CD4-positive, CD25-positive, alpha-beta regulatory T cell (primary cell): ENCODE measurements around the gene PUM1. TPM values are rescaled to one million over a fixed set of nuclear protein-coding genes. Genes with fewer than 3 reads are reported as not detected.

Source experiments
- ATAC-seq, 2 donors: fragments of 150-1000 bp; cut with Tn5 transposase; one replicate each; pipeline ENCODE4 v1.10.0; 2021; ENCODE audit warnings: low read depth in 2 of 2, moderate number of reproducible peaks in 2 of 2, moderate library complexity in 1 of 2
- DNase-seq, 3 donors: peaks; one replicate each; pipeline versions ENCODE4 v3.0.0 to v3.0.0-alpha.2; 2012 to 2022; ENCODE audit warnings: mixed read lengths in 1 of 3
- H3K27ac ChIP-seq: one replicate; pipeline ENCODE4 v1.7.0; 2013; ENCODE audit warnings: mild to moderate bottlenecking, low read length; ENCODE audit not compliant: insufficient read depth, poor library complexity, severe bottlenecking
- H3K27me3 ChIP-seq: one replicate; pipeline ENCODE4 v1.7.0; 2013; ENCODE audit warnings: low read length; ENCODE audit not compliant: control insufficient read depth, insufficient read depth
- H3K36me3 ChIP-seq: one replicate; pipeline ENCODE4 v1.7.0; 2013; ENCODE audit warnings: mild to moderate bottlenecking, low read length, moderate library complexity; ENCODE audit not compliant: control insufficient read depth, insufficient read depth
- H3K4me1 ChIP-seq: 2 replicates; pipeline ENCODE4 v1.7.0; 2013; ENCODE audit warnings: mild to moderate bottlenecking, low read length; ENCODE audit not compliant: insufficient read depth, control insufficient read depth, poor library complexity, severe bottlenecking
- H3K4me3 ChIP-seq: one replicate; pipeline ENCODE4 v1.7.0; 2013; ENCODE audit warnings: low read depth, mild to moderate bottlenecking, low read length, moderate library complexity
- H3K9me3 ChIP-seq, 2 experiments: 1 replicate in 1 of 2; 2 replicates in 1 of 2; pipeline ENCODE4 v1.7.0; 2013; ENCODE audit warnings: low read length in 2 of 2, mild to moderate bottlenecking in 1 of 2, moderate library complexity in 1 of 2; ENCODE audit not compliant: control insufficient read depth in 2 of 2
- H3K27ac Mint-ChIP-seq, 3 donors: one replicate each; pipeline ENCODE4 v1.8.0; 2020 to 2022; ENCODE audit warnings: mild to moderate bottlenecking in 3 of 3, mixed read lengths in 3 of 3, moderate library complexity in 2 of 3
- H3K27me3 Mint-ChIP-seq: one replicate; pipeline ENCODE4 v1.8.0; 2022; ENCODE audit warnings: mild to moderate bottlenecking, mixed read lengths
- H3K36me3 Mint-ChIP-seq: one replicate; pipeline ENCODE4 v1.8.0; 2020; ENCODE audit warnings: mixed read lengths
- H3K4me1 Mint-ChIP-seq, 4 donors: one replicate each; pipeline ENCODE4 v1.8.0; 2020 to 2022; ENCODE audit warnings: mixed read lengths in 4 of 4, mild to moderate bottlenecking in 1 of 4
- H3K4me3 Mint-ChIP-seq, 4 donors: one replicate each; pipeline ENCODE4 v1.8.0; 2020 to 2022; ENCODE audit warnings: mild to moderate bottlenecking in 4 of 4, mixed read lengths in 4 of 4, moderate library complexity in 3 of 4
- H3K9me3 Mint-ChIP-seq, 7 donors: one replicate each; pipeline ENCODE4 v1.8.0; 2020 to 2022; ENCODE audit warnings: mixed read lengths in 7 of 7, mild to moderate bottlenecking in 3 of 7, moderate library complexity in 2 of 7
- polyA plus RNA-seq, 4 donors: library from polyadenylated mRNA; unstranded; fragments of 300-500 nt; fragmentation: Illumina TruSeq; gene quantifications; one replicate each; pipeline ENCODE4 v1.2.3, GENCODE V29; 2021
- total RNA-seq: library from RNA; stranded (reverse); gene quantifications from one replicate; pipeline ENCODE4 v1.2.3, GENCODE V29; 2022

PUM1 gene
- total and polyA plus RNA-seq, 5 donors from 2014 or later = 108 to 283 (median 136) TPM

- Mint-ChIP-seq H3K9me3 (no peaks in the 10 kb centered on the region), H3K4me3 (no peak overlapping the region), H3K27ac (peak overlapping the region in 1 of 3 donors; percentile 16), H3K27me3 (peaks cover 7% of the 10 kb centered on the region), H3K4me1 (no peaks in the 10 kb centered on the region), H3K36me3 (no peaks in the 10 kb centered on the region)
- no peaks in the 10 kb centered on the region for H3K9me3 ChIP-seq
- no peaks in the 10 kb centered on the region for H3K36me3 ChIP-seq
- ATAC-seq (no peak), DNase-seq (no peak)
- H3K27ac ChIP-seq = no peak overlapping the region
- H3K27me3 ChIP-seq = no peaks in the 10 kb centered on the region
- no peaks in the 10 kb centered on the region for H3K4me1 ChIP-seq
- no peak overlapping the region for H3K4me3 ChIP-seq
Measured at GRCh38 chr1:30895944-30896660, 169.4 kb downstream of the PUM1 start.

- H3K36me3 ChIP-seq = no peaks in the 10 kb centered on the region
- no peaks in the 10 kb centered on the region for H3K9me3 ChIP-seq
- Mint-ChIP-seq H3K36me3 (no peaks in the 10 kb centered on the region), H3K4me3 (no peak overlapping the region), H3K4me1 (no peaks in the 10 kb centered on the region), H3K27ac (no peak overlapping the region), H3K27me3 (peaks cover 5% of the 10 kb centered on the region), H3K9me3 (no peaks in the 10 kb centered on the region)
- no peaks in the 10 kb centered on the region for H3K4me1 ChIP-seq
- DNase-seq (no peak), ATAC-seq (no peak)
- no peak overlapping the region for H3K4me3 ChIP-seq
- H3K27ac ChIP-seq = no peak overlapping the region
- no peaks in the 10 kb centered on the region for H3K27me3 ChIP-seq
Measured at GRCh38 chr1:30895382-30895943, 170.1 kb downstream of the PUM1 start.

- H3K4me1 Mint-ChIP-seq = no peaks in the 10 kb centered on the region
- no peaks in the 10 kb centered on the region for H3K36me3 Mint-ChIP-seq
- Histone ChIP-seq H3K4me1 (no peaks in the 10 kb centered on the region), H3K4me3 (no peak overlapping the region), H3K27ac (no peak overlapping the region), H3K36me3 (no peaks in the 10 kb centered on the region), H3K9me3 (no peaks in the 10 kb centered on the region), H3K27me3 (no peaks in the 10 kb centered on the region)
- H3K27me3 Mint-ChIP-seq = peaks cover 5% of the 10 kb centered on the region
- ATAC-seq = no peak
- no peak for DNase-seq
- H3K9me3 Mint-ChIP-seq = no peaks in the 10 kb centered on the region
- no peak overlapping the region for H3K4me3 Mint-ChIP-seq
- no peak overlapping the region for H3K27ac Mint-ChIP-seq
Measured at GRCh38 chr1:30894508-30894973, 171.0 kb downstream of the PUM1 start.

GRCh38 chr1:30893776-30894507 is 171.6 kb downstream of the PUM1 start:
- H3K27me3 ChIP-seq = no peaks in the 10 kb centered on the region
- no peak overlapping the region for H3K27ac ChIP-seq
- H3K36me3 Mint-ChIP-seq = no peaks in the 10 kb centered on the region
- no peaks in the 10 kb centered on the region for H3K9me3 Mint-ChIP-seq
- H3K4me1 Mint-ChIP-seq = no peaks in the 10 kb centered on the region
- H3K4me1 ChIP-seq = no peaks in the 10 kb centered on the region
- no peak for ATAC-seq
- H3K9me3 ChIP-seq = no peaks in the 10 kb centered on the region
- H3K27ac Mint-ChIP-seq = peak overlapping the region in 1 of 3 donors; percentile 78
- H3K36me3 ChIP-seq = no peaks in the 10 kb centered on the region
- no peak overlapping the region for H3K4me3 ChIP-seq
- no peak for DNase-seq
- H3K27me3 Mint-ChIP-seq = peaks cover 5% of the 10 kb centered on the region
- no peak overlapping the region for H3K4me3 Mint-ChIP-seq

- Mint-ChIP-seq H3K36me3 (no peaks in the 10 kb centered on the region), H3K27me3 (peaks cover 5% of the 10 kb centered on the region), H3K4me1 (no peaks in the 10 kb centered on the region), H3K9me3 (no peaks in the 10 kb centered on the region), H3K4me3 (no peak overlapping the region), H3K27ac (no peak overlapping the region)
- H3K9me3 ChIP-seq = no peaks in the 10 kb centered on the region
- DNase-seq (no peak), ATAC-seq (no peak)
- H3K4me1 ChIP-seq = no peaks in the 10 kb centered on the region
- H3K36me3 ChIP-seq = no peaks in the 10 kb centered on the region
- no peak overlapping the region for H3K27ac ChIP-seq
- H3K27me3 ChIP-seq = no peaks in the 10 kb centered on the region
- H3K4me3 ChIP-seq = no peak overlapping the region
Measured at GRCh38 chr1:30892671-30893073, 172.8 kb downstream of the PUM1 start.

- no peak for DNase-seq
- H3K27ac Mint-ChIP-seq = no peak overlapping the region
- no peaks in the 10 kb centered on the region for H3K36me3 Mint-ChIP-seq
Measured at GRCh38 chr1:30891227-30891552, 174.3 kb downstream of the PUM1 start.

GRCh38 chr1:30890502-30891226 is 174.9 kb downstream of the PUM1 start:
- no peak for DNase-seq
- Histone ChIP-seq H3K4me1 (no peaks in the 10 kb centered on the region), H3K4me3 (no peak overlapping the region), H3K9me3 (no peaks in the 10 kb centered on the region), H3K27me3 (no peaks in the 10 kb centered on the region), H3K27ac (no peak overlapping the region), H3K36me3 (no peaks in the 10 kb centered on the region)
- no peak overlapping the region for H3K27ac Mint-ChIP-seq
- ATAC-seq = no peak
- no peaks in the 10 kb centered on the region for H3K4me1 Mint-ChIP-seq
- H3K27me3 Mint-ChIP-seq = peaks cover under 1% of the 10 kb centered on the region
- no peaks in the 10 kb centered on the region for H3K9me3 Mint-ChIP-seq
- no peaks in the 10 kb centered on the region for H3K36me3 Mint-ChIP-seq
- H3K4me3 Mint-ChIP-seq = no peak overlapping the region

More at GRCh38 chr1:30891227-30891552, 174.3 kb downstream of the PUM1 start:
- H3K9me3 Mint-ChIP-seq = no peaks in the 10 kb centered on the region
- Histone ChIP-seq H3K4me3 (no peak overlapping the region), H3K4me1 (no peaks in the 10 kb centered on the region), H3K9me3 (no peaks in the 10 kb centered on the region), H3K36me3 (no peaks in the 10 kb centered on the region), H3K27me3 (no peaks in the 10 kb centered on the region), H3K27ac (no peak overlapping the region)
- no peak for ATAC-seq
- H3K4me3 Mint-ChIP-seq = no peak overlapping the region
- peaks cover 5% of the 10 kb centered on the region for H3K27me3 Mint-ChIP-seq
- H3K4me1 Mint-ChIP-seq = no peaks in the 10 kb centered on the region
